ENCODE measurements around the gene UAP1.

Gene UAP1

DNA sequence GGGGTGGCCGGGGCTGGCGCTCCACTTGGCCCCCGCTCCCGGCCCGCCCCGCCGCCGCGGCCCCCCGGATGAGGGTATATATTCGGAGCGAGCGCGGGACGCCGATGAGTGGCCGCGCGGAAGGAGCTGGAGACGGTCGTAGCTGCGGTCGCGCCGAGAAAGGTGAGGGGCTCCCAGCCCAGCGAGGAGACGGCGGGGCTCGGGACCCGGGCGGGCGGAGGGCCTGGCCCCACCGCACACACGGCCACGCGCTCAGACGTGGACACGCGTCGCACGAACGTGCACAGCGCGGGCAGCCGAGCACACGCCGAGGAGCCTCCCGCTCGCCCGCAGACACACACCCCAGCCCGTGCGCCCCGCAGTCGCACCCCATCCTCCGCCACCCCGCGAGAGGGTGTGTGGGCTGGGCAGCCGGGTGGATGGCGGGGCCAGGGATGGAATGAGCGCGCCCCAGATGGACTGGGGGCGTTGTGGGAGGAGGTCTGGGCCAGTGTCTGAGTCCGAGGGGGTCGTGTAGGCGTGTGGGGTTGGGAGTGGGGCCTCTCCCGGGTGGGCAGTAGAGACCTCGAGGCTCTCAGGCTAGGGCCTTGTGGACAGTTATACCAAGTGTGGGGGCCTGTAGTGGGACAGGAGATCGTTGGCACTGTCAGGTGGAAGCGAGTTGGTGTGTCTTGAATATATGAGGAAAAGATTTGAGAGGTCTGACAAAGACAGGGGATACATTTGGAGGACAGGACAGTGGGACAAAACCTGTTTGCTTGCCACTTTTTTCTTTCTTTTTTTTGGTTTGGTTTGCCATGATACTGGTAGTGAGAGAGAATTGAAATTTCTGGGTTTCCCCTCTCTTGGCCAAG lies at the start of gene UAP1:
Gene UAP1, plus strand, starts transcription at position 107 of the 854 bp plus-strand sequence. CDS start 4,347 bp downstream, outside the sequence.
- Histone ChIP-seq H3K9me3 (ENCODE audit: control insufficient read depth in 1 of 2, low read length in 2 of 2) (no peaks in the 10 kb centered on the region), H3K4me1 (ENCODE audit: control insufficient read depth in 1 of 2, insufficient read depth in 2 of 2, low read length in 2 of 2) (peaks cover 7 to 11% of the 10 kb centered on the region in 2 donors), H3K27me3 (ENCODE audit: low read depth, low read length) (no peaks in the 10 kb centered on the region), H3K27ac (ENCODE audit: low read length) (peak within 1 kb of the TSS; percentile 90), H3K4me3 (ENCODE audit: low read depth in 1 of 2, low read length in 2 of 2) (peak within 1 kb of the TSS; percentile 73 to 75), H3K36me3 (ENCODE audit: control insufficient read depth in 1 of 2, insufficient read depth in 2 of 2, low read length in 2 of 2) (peaks cover 0 to 3% of the 10 kb centered on the region in 2 donors)

DNA sequence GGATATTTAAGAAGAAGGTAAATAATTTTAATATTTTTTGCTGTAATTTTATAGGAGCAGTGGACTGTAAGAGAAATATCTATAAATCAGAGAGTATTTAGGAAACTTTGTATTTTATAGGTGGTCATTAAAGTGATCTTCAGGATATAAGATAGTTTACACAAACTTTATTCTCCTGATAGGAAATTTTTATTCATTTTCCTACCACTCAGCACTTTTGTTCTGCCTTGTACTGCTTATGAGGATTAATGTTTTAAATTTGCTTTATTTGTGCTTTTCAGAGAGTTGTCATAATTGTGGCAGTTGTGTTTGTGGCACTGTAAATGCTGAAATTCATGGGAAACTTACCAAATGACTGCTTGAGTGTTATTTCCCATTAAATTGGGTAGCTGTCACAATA lies 34.2 kb upstream of the UAP1 start:
- Histone ChIP-seq H3K4me1 (ENCODE audit: control insufficient read depth in 1 of 2, insufficient read depth in 2 of 2, low read length in 2 of 2) (no peaks in the 10 kb centered on the region), H3K9me3 (ENCODE audit: control insufficient read depth in 1 of 2, low read length in 2 of 2) (no peaks in the 10 kb centered on the region), H3K27ac (ENCODE audit: low read length) (no peak overlapping the region), H3K36me3 (ENCODE audit: control insufficient read depth in 1 of 2, insufficient read depth in 2 of 2, low read length in 2 of 2) (peaks cover 19 to 36% of the 10 kb centered on the region in 2 donors), H3K4me3 (ENCODE audit: low read depth in 1 of 2, low read length in 2 of 2) (no peak overlapping the region), H3K27me3 (ENCODE audit: low read depth, low read length) (no peaks in the 10 kb centered on the region)

DNA sequence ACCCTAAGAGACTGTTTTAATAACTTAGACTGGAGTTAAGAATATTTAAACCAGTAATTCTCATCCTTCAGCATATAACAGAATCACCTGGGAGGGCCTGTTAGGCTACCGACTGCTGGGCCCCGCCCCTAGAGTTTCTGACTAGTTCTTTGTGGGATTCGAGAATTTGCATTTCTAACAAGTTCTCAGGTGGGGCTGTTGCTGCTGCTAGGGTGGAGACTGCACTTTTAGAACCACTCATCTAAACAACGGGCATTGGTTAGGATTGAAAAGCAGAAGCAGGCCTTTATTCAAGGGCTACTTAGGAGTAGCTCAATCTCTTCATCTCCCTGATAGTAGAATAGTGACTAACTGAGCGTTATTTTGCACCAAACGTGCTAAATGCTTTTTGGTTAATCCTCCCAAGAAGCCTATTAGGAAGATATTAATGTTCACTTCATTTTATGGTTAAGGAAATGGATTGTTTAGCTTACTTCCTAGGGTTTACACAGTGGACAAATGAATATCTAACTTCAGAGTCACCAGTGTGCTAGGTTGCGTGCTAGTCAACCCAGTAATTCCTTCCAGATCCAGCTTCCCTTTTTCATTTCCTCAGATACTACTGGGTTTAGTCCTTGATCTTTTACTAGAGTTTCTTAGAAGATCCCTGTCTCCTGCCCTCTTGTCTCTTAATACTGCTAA lies 31.1 kb upstream of the UAP1 start:
- no peak overlapping the region for H3K27ac ChIP-seq (ENCODE audit: low read length)
- no peak overlapping the region for H3K4me3 ChIP-seq (ENCODE audit: low read depth in 1 of 2, low read length in 2 of 2)

DNA sequence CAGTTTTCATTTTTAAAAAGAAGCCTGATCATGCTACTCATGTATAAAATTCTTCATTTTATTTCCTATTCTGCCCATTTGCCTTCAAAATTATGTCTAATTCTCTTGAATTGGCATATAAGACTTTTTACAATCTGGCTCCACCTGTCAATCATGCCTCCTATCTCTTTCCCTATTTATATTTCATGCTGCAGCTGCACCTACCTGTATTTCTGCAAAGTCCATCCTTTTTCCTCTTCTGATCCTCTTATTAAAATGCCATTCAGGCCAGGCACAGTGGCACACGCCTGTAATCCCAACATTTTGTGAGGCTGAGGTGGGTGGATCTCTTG lies 30.6 kb upstream of the UAP1 start:
- no peaks in the 10 kb centered on the region for H3K27me3 ChIP-seq (ENCODE audit: low read depth, low read length)
- H3K9me3 ChIP-seq (ENCODE audit: control insufficient read depth in 1 of 2, low read length in 2 of 2) = no peaks in the 10 kb centered on the region
- H3K4me1 ChIP-seq (ENCODE audit: control insufficient read depth in 1 of 2, insufficient read depth in 2 of 2, low read length in 2 of 2) = no peaks in the 10 kb centered on the region
- H3K36me3 ChIP-seq (ENCODE audit: control insufficient read depth in 1 of 2, insufficient read depth in 2 of 2, low read length in 2 of 2) = peaks cover 5 to 9% of the 10 kb centered on the region in 2 donors
- no peak overlapping the region for H3K27ac ChIP-seq (ENCODE audit: low read length)
- H3K4me3 ChIP-seq (ENCODE audit: low read depth in 1 of 2, low read length in 2 of 2) = no peak overlapping the region

More for the DNA sequence above, 31.1 kb upstream of the UAP1 start:
- H3K36me3 ChIP-seq (ENCODE audit: control insufficient read depth in 1 of 2, insufficient read depth in 2 of 2, low read length in 2 of 2) = peaks cover 5 to 13% of the 10 kb centered on the region in 2 donors
- H3K4me1 ChIP-seq (ENCODE audit: control insufficient read depth in 1 of 2, insufficient read depth in 2 of 2, low read length in 2 of 2) = no peaks in the 10 kb centered on the region
- no peaks in the 10 kb centered on the region for H3K27me3 ChIP-seq (ENCODE audit: low read depth, low read length)
- H3K9me3 ChIP-seq (ENCODE audit: control insufficient read depth in 1 of 2, low read length in 2 of 2) = no peaks in the 10 kb centered on the region

DNA sequence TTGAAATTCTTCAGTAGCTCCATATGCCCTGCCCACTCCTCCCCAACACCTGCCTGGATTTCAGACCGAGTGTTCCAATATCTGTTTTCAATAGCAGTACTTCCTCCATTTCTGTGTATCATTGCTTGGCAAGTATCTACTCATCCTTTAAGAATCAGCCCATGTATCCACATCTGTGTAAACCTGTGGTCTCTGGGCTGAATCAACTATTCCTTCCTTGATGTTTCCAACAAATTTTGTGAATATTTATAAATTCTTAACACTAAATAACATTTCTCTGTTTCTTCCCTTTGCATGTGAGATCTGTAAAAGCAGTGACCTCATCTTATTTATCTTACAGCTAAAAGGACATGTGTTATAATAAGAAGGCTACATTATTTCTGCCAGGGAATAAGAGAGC lies 26.0 kb upstream of the UAP1 start:
- H3K9me3 ChIP-seq (ENCODE audit: control insufficient read depth in 1 of 2, low read length in 2 of 2) = no peaks in the 10 kb centered on the region
- no peaks in the 10 kb centered on the region for H3K4me1 ChIP-seq (ENCODE audit: control insufficient read depth in 1 of 2, insufficient read depth in 2 of 2, low read length in 2 of 2)
- H3K27ac ChIP-seq (ENCODE audit: low read length) = no peak overlapping the region
- no peaks in the 10 kb centered on the region for H3K36me3 ChIP-seq (ENCODE audit: control insufficient read depth in 1 of 2, insufficient read depth in 2 of 2, low read length in 2 of 2)
- H3K27me3 ChIP-seq (ENCODE audit: low read depth, low read length) = no peaks in the 10 kb centered on the region
- H3K4me3 ChIP-seq (ENCODE audit: low read depth in 1 of 2, low read length in 2 of 2) = no peak overlapping the region

DNA sequence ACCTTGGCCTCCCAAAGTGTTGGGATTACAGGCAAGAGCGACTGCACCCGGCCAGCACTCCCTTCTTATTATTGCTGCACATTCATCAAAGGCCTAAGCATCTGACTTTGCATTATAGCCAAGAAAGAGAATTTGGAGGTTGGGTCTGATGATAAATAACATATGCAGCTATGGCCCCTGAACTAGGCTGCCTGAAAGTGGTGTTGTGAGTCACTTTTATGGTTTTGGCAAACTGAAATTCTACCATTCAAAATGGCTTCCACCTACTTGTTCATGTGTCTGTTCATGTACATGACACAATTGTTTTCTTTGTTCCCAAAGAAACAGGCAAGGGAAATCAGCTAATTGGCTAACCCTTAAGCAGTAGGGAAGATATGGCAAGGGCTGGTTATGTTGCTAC lies 25.0 kb upstream of the UAP1 start:
- no peaks in the 10 kb centered on the region for H3K4me1 ChIP-seq (ENCODE audit: control insufficient read depth in 1 of 2, insufficient read depth in 2 of 2, low read length in 2 of 2)
- no peak overlapping the region for H3K4me3 ChIP-seq (ENCODE audit: low read depth in 1 of 2, low read length in 2 of 2)
- no peaks in the 10 kb centered on the region for H3K36me3 ChIP-seq (ENCODE audit: control insufficient read depth in 1 of 2, insufficient read depth in 2 of 2, low read length in 2 of 2)
- H3K9me3 ChIP-seq (ENCODE audit: control insufficient read depth in 1 of 2, low read length in 2 of 2) = no peaks in the 10 kb centered on the region
- H3K27me3 ChIP-seq (ENCODE audit: low read depth, low read length) = no peaks in the 10 kb centered on the region
- H3K27ac ChIP-seq (ENCODE audit: low read length) = no peak overlapping the region

DNA sequence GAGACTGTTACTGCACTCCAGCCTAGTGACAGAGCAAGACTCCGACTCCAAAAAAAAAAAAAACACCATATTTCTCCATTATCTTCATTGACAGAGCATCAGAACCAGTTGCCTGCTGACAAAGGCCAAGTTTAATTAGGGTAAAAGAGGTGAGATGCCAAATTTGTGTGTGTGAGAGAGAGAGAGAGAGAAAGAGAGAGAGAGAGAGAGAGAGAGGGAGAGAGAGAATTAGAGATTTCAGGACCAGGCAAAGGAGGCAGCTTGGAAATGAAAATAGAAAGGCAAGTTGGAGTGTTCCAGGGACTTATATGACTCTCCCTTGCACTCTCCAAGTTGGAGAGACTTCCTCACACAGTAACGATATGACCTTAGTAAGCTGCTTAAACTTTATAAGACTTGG lies 24.3 kb upstream of the UAP1 start:
- Histone ChIP-seq H3K4me1 (ENCODE audit: control insufficient read depth in 1 of 2, insufficient read depth in 2 of 2, low read length in 2 of 2) (no peaks in the 10 kb centered on the region), H3K27ac (ENCODE audit: low read length) (no peak overlapping the region), H3K36me3 (ENCODE audit: control insufficient read depth in 1 of 2, insufficient read depth in 2 of 2, low read length in 2 of 2) (no peaks in the 10 kb centered on the region), H3K9me3 (ENCODE audit: control insufficient read depth in 1 of 2, low read length in 2 of 2) (no peaks in the 10 kb centered on the region), H3K27me3 (ENCODE audit: low read depth, low read length) (no peaks in the 10 kb centered on the region), H3K4me3 (ENCODE audit: low read depth in 1 of 2, low read length in 2 of 2) (no peak overlapping the region)

DNA sequence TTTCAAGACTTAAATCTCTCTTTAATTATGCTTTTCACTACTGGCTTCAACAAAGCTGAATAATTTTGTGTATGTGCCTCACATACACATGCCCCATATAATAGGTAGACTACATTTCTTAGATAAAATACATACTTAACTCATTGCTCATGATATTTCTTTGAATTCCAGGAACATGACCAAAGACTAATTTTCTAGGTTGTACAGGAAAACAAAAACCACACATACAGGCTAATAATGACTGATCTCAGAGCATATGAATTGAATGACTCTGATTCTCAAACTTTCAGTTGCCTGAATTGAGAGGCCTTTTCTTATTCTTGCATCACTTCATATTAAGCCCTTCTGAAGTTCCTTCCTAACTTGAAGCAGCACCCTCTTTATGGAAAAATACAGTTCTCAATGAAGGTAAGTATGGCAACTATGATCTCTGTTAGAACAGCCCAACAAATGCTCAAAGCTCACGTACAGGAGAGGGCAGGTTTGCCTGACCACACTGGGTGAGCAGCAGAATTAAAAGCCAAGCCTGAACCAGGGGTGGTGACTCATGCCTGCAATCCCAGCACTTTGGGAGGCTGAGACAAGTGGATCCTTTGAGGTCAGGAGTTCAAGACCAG lies 22.6 kb upstream of the UAP1 start:
- H3K27ac ChIP-seq (ENCODE audit: low read length) = no peak overlapping the region
- no peaks in the 10 kb centered on the region for H3K4me1 ChIP-seq (ENCODE audit: control insufficient read depth in 1 of 2, insufficient read depth in 2 of 2, low read length in 2 of 2)
- H3K36me3 ChIP-seq (ENCODE audit: control insufficient read depth in 1 of 2, insufficient read depth in 2 of 2, low read length in 2 of 2) = no peaks in the 10 kb centered on the region
- no peaks in the 10 kb centered on the region for H3K9me3 ChIP-seq (ENCODE audit: control insufficient read depth in 1 of 2, low read length in 2 of 2)
- H3K4me3 ChIP-seq (ENCODE audit: low read depth in 1 of 2, low read length in 2 of 2) = no peak overlapping the region
- H3K27me3 ChIP-seq (ENCODE audit: low read depth, low read length) = no peaks in the 10 kb centered on the region

DNA sequence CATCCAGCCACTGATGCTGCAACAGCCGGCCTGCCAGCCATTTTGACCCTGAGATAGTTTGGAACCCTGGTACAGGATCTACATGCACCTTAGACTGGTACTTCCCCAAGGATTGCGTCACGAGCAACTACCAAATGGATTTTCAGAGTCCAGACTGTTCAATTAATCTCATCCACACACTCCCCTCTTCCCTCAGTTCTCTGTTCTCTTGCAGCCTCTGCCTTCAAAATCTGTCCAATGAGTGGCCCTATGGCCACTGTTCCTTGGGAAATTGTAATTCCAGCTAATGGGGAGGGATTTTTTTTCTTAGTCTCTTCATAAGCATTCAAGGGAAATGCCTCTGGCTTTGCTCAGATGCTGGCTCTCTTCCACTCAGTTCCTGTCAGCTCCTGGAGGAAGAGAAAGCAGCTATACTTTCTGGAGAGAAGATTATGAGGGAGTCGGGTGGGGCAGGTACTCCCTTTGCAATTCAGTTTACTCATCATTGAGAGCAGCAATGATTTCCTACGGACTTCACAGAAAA lies 19.8 kb upstream of the UAP1 start:
- Histone ChIP-seq H3K27me3 (ENCODE audit: low read depth, low read length) (no peaks in the 10 kb centered on the region), H3K9me3 (ENCODE audit: control insufficient read depth in 1 of 2, low read length in 2 of 2) (no peaks in the 10 kb centered on the region), H3K36me3 (ENCODE audit: control insufficient read depth in 1 of 2, insufficient read depth in 2 of 2, low read length in 2 of 2) (no peaks in the 10 kb centered on the region), H3K4me1 (ENCODE audit: control insufficient read depth in 1 of 2, insufficient read depth in 2 of 2, low read length in 2 of 2) (no peaks in the 10 kb centered on the region), H3K4me3 (ENCODE audit: low read depth in 1 of 2, low read length in 2 of 2) (no peak overlapping the region), H3K27ac (ENCODE audit: low read length) (peak overlapping the region; percentile 62)

DNA sequence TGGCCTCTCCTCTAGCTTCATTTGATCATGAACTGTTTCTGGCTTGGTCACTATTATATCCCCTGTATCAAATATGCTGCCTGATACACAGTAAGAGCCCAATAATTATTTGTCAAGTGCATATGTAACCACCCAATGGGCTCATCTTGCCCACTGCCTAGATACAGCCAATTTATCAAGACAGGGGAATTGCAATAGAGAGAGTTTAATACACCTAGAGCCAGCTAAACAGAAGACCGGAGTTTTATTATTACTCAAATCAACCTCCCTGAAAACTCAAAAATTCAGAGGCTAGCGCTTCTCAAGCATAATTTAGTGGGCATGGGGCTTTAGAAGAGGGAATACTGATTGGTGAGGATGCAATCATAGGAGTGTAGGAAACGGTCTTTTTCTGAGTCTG lies 18.3 kb upstream of the UAP1 start:
- Histone ChIP-seq H3K27me3 (ENCODE audit: low read depth, low read length) (no peaks in the 10 kb centered on the region), H3K27ac (ENCODE audit: low read length) (no peak overlapping the region), H3K4me3 (ENCODE audit: low read depth in 1 of 2, low read length in 2 of 2) (no peak overlapping the region), H3K4me1 (ENCODE audit: control insufficient read depth in 1 of 2, insufficient read depth in 2 of 2, low read length in 2 of 2) (peaks cover 0 to 3% of the 10 kb centered on the region in 2 donors), H3K9me3 (ENCODE audit: control insufficient read depth in 1 of 2, low read length in 2 of 2) (no peaks in the 10 kb centered on the region), H3K36me3 (ENCODE audit: control insufficient read depth in 1 of 2, insufficient read depth in 2 of 2, low read length in 2 of 2) (no peaks in the 10 kb centered on the region)

DNA sequence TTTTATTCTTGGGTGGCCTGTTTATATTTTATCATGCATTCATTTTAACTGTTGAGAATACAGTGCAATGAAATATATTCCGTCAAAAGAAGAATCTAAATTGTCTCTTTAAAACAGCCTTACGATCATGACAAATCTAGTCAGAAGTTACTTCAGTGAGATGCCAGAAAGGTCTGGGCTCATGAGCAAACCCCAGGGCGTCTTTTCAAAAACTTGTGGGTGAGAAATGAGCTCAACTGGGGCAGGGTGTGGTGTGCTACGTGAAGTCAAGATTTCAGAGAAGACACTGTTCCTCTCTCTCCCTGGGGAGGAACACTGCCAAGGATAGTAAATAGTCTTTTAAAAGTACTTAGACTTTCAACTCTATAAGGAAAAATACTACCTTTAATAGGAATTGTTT lies 13.4 kb upstream of the UAP1 start:
- Histone ChIP-seq H3K4me1 (ENCODE audit: control insufficient read depth in 1 of 2, insufficient read depth in 2 of 2, low read length in 2 of 2) (peaks cover 0 to 4% of the 10 kb centered on the region in 2 donors), H3K27me3 (ENCODE audit: low read depth, low read length) (no peaks in the 10 kb centered on the region), H3K36me3 (ENCODE audit: control insufficient read depth in 1 of 2, insufficient read depth in 2 of 2, low read length in 2 of 2) (no peaks in the 10 kb centered on the region), H3K4me3 (ENCODE audit: low read depth in 1 of 2, low read length in 2 of 2) (no peak overlapping the region), H3K9me3 (ENCODE audit: control insufficient read depth in 1 of 2, low read length in 2 of 2) (no peaks in the 10 kb centered on the region), H3K27ac (ENCODE audit: low read length) (peak overlapping the region; percentile 23)
